Activated CD4-positive, alpha-beta T cell treated with anti-CD3 and anti-CD28 coated beads, Interleukin-2, Interleukin-4, amounts not matched to agents 100 ng/mL and 50 ng/mL, durations not matched to agents 16 hours and 8 hours (primary cell): ENCODE measurements around the gene FZR1.

Experiments used
- DNase-seq: peaks from one replicate; pipeline ENCODE4 v3.0.0-alpha.2; 2020; ENCODE audit warnings: low spot score

FZR1 gene

GRCh38 chr19:3505598-3506383 lies at the start of gene FZR1:
TSS of gene FZR1 (plus strand) at chr19:3506311. CDS start at chr19:3522990, 16,679 bp downstream.
- peak; percentile 100 for DNase-seq

- no peak for DNase-seq
Observed at GRCh38 chr19:3456925-3457527, 49.1 kb upstream of the FZR1 start.

- no peak for DNase-seq
Observed at GRCh38 chr19:3457528-3458228, 48.4 kb upstream of the FZR1 start.

GRCh38 chr19:3458229-3459088 lies 47.7 kb upstream of the FZR1 start:
- no peak for DNase-seq

GRCh38 chr19:3459089-3459881 lies 46.8 kb upstream of the FZR1 start:
- DNase-seq, result no peak

GRCh38 chr19:3459965-3460582 lies 46.0 kb upstream of the FZR1 start:
- DNase-seq, result no peak

GRCh38 chr19:3462991-3463713 lies 43.0 kb upstream of the FZR1 start:
- DNase-seq, result no peak

GRCh38 chr19:3463714-3464586 lies 42.2 kb upstream of the FZR1 start:
- no peak for DNase-seq

- DNase-seq, result no peak
Observed at GRCh38 chr19:3464587-3465235, 41.4 kb upstream of the FZR1 start.

- DNase-seq, result no peak
Observed at GRCh38 chr19:3465552-3465951, 40.6 kb upstream of the FZR1 start.

- no peak for DNase-seq
Observed at GRCh38 chr19:3466635-3467034, 39.5 kb upstream of the FZR1 start.

GRCh38 chr19:3467437-3468198 lies 38.5 kb upstream of the FZR1 start:
- DNase-seq, result no peak

- DNase-seq, result no peak
Observed at GRCh38 chr19:3468211-3468610, 37.9 kb upstream of the FZR1 start.

- DNase-seq, result no peak
Observed at GRCh38 chr19:3469638-3470499, 36.2 kb upstream of the FZR1 start.

GRCh38 chr19:3470500-3471128 lies 35.5 kb upstream of the FZR1 start:
- DNase-seq, result no peak

GRCh38 chr19:3471954-3472655 lies 34.0 kb upstream of the FZR1 start:
- DNase-seq, result peak; percentile 21
